DMS79 treated with DMSO at 0.1 percent for 48 hours (cell line): ENCODE results near the gene DEGS1.

ENCODE experiments used
- DNase-seq: peaks from one replicate; lab custom pipeline; 2025; lab: John Stamatoyannopoulos, UW

The DEGS1 gene

GRCh38 chr1:224213438-224214119 lies 30.5 kb downstream of the DEGS1 start:
- no peak for DNase-seq

- DNase-seq: no peak
Observed at GRCh38 chr1:224216382-224216781, 33.3 kb downstream of the DEGS1 start.

- no peak for DNase-seq
Observed at GRCh38 chr1:224217655-224218623, 34.9 kb downstream of the DEGS1 start.

GRCh38 chr1:224219011-224219611 lies 36.1 kb downstream of the DEGS1 start:
- DNase-seq: no peak

- DNase-seq: no peak
Observed at GRCh38 chr1:224219612-224220059, 36.6 kb downstream of the DEGS1 start.

- no peak for DNase-seq
Observed at GRCh38 chr1:224223819-224224714, 41.0 kb downstream of the DEGS1 start.

- no peak for DNase-seq
Observed at GRCh38 chr1:224226849-224227502, 43.9 kb downstream of the DEGS1 start.

GRCh38 chr1:224234017-224234416 lies 51.0 kb downstream of the DEGS1 start:
- DNase-seq: no peak

GRCh38 chr1:224235813-224236493 lies 52.9 kb downstream of the DEGS1 start:
- no peak for DNase-seq

GRCh38 chr1:224237119-224237881 lies 54.3 kb downstream of the DEGS1 start:
- no peak for DNase-seq

GRCh38 chr1:224238212-224238611 lies 55.2 kb downstream of the DEGS1 start:
- no peak for DNase-seq

GRCh38 chr1:224238756-224239155 lies 55.7 kb downstream of the DEGS1 start:
- DNase-seq: no peak
